KMS-11 (cell line): ENCODE results near the gene ECT2L.

ENCODE experiments used
- H2AFZ ChIP-seq: fragments of 200-600 bp; sonication (generic); 2 replicates; pipeline ENCODE4 v1.6.1; 2016; ENCODE audit warnings: antibody characterized with exemption, mixed run types, low read depth
- H3K27ac ChIP-seq: fragments of 200-600 bp; sonication (generic); 2 replicates; pipeline ENCODE4 v1.6.1; 2016; ENCODE audit warnings: mild to moderate bottlenecking, mixed run types
- H3K27me3 ChIP-seq: fragments of 200-600 bp; sonication (generic); 2 replicates; pipeline ENCODE4 v1.6.1; 2017; ENCODE audit warnings: mild to moderate bottlenecking, low read depth, mixed run types, moderate library complexity; ENCODE audit not compliant: insufficient read depth
- H3K36me3 ChIP-seq: fragments of 200-600 bp; sonication (generic); 2 replicates; pipeline ENCODE4 v1.6.1; 2017; ENCODE audit warnings: mild to moderate bottlenecking, mixed run types; ENCODE audit not compliant: insufficient read depth
- H3K4me1 ChIP-seq: fragments of 200-600 bp; sonication (generic); 2 replicates; pipeline ENCODE4 v1.6.1; 2016; ENCODE audit warnings: mild to moderate bottlenecking, low read depth, mixed run types; ENCODE audit not compliant: poor library complexity, severe bottlenecking
- H3K4me2 ChIP-seq: fragments of 200-600 bp; sonication (generic); 2 replicates; pipeline ENCODE4 v1.7.0; 2016; ENCODE audit warnings: mild to moderate bottlenecking, mixed run types
- H3K4me3 ChIP-seq: fragments of 200-600 bp; sonication (generic); IDR thresholded peaks from 2 replicates; pipeline ENCODE4 v1.6.1; 2017; ENCODE audit warnings: low read depth, low read length, mixed read lengths; ENCODE audit not compliant: insufficient read depth
- H3K79me2 ChIP-seq: fragments of 200-600 bp; sonication (generic); 2 replicates; pipeline ENCODE4 v1.6.1; 2016; ENCODE audit warnings: low read depth, mixed run types; ENCODE audit not compliant: insufficient read depth
- H3K9ac ChIP-seq: fragments of 200-600 bp; sonication (generic); 2 replicates; pipeline ENCODE4 v1.6.1; 2016; ENCODE audit warnings: mild to moderate bottlenecking, mixed run types
- H4K20me1 ChIP-seq: fragments of 200-600 bp; sonication (generic); 2 replicates; pipeline ENCODE4 v1.6.1; 2016; ENCODE audit warnings: mild to moderate bottlenecking, mixed run types; ENCODE audit not compliant: insufficient read depth
- CTCF ChIP-seq: fragments of 200-600 bp; sonication (generic); conservative IDR thresholded peaks from 2 replicates; pipeline ENCODE4 v1.6.1; 2017; ENCODE audit warnings: low read depth, mild to moderate bottlenecking, antibody characterized with exemption, low read length, moderate library complexity, mixed read lengths

ECT2L gene

GRCh38 chr6:138948004-138948403 is 152.1 kb downstream of the ECT2L start:
- Histone ChIP-seq H3K9ac (no peak overlapping the region), H3K27me3 (no peaks in the 10 kb centered on the region), H3K4me3 (no peak overlapping the region), H2AFZ (no peak overlapping the region), H3K4me1 (peaks cover 21% of the 10 kb centered on the region), H3K36me3 (no peaks in the 10 kb centered on the region), H3K79me2 (peaks cover 18% of the 10 kb centered on the region), H4K20me1 (no peaks in the 10 kb centered on the region; the same call in 1 of the 2 replicates), H3K4me2 (no peak overlapping the region), H3K27ac (no peak overlapping the region)
- TF ChIP-seq CTCF: no peak

- H3K9ac ChIP-seq: no peak overlapping the region
- no peak overlapping the region for H2AFZ ChIP-seq
- H3K79me2 ChIP-seq: peaks cover 25% of the 10 kb centered on the region
- H3K4me1 ChIP-seq: peaks cover 24% of the 10 kb centered on the region
- no peak for TF ChIP-seq CTCF
- H3K36me3 ChIP-seq: no peaks in the 10 kb centered on the region
- no peak overlapping the region for H3K4me3 ChIP-seq
- no peaks in the 10 kb centered on the region; the same call in 1 of the 2 replicates for H4K20me1 ChIP-seq
- no peaks in the 10 kb centered on the region for H3K27me3 ChIP-seq
- no peak overlapping the region for H3K27ac ChIP-seq
- H3K4me2 ChIP-seq: no peak overlapping the region
These were observed 152.8 kb downstream of the ECT2L start for GRCh38 chr6:138948546-138949179.

GRCh38 chr6:138953451-138953850 is 157.6 kb downstream of the ECT2L start:
- Histone ChIP-seq H3K4me3 (no peak overlapping the region), H3K36me3 (no peaks in the 10 kb centered on the region), H3K9ac (no peak overlapping the region), H4K20me1 (no peaks in the 10 kb centered on the region), H3K79me2 (peaks cover 39% of the 10 kb centered on the region), H3K4me2 (no peak overlapping the region), H3K4me1 (peaks cover 9% of the 10 kb centered on the region), H2AFZ (no peak overlapping the region), H3K27ac (no peak overlapping the region), H3K27me3 (no peaks in the 10 kb centered on the region)
- no peak for TF ChIP-seq CTCF
